Mesendoderm (in vitro differentiated cells): ENCODE data around the gene TEC.

Experiments
- DNase-seq: peaks from one replicate; pipeline ENCODE4 v3.0.0; 2013
- H2AK5ac ChIP-seq: 2 replicates; pipeline ENCODE4 v1.6.1; 2013; ENCODE audit warnings: low read length, inconsistent platforms
- H2BK120ac ChIP-seq: 2 replicates; pipeline ENCODE4 v1.6.1; 2013; ENCODE audit warnings: low read depth, mild to moderate bottlenecking, low read length, moderate library complexity, mixed read lengths
- H2BK15ac ChIP-seq: replicated peaks from 2 replicates; pipeline ENCODE4 v1.6.1; 2013; ENCODE audit warnings: low read depth, mild to moderate bottlenecking, moderate library complexity
- H2BK5ac ChIP-seq: 2 replicates; pipeline ENCODE4 v1.6.1; 2013; ENCODE audit warnings: low read length, inconsistent platforms
- H3K18ac ChIP-seq: 2 replicates; pipeline ENCODE4 v1.6.1; 2013; ENCODE audit warnings: mild to moderate bottlenecking, low read length, mixed read lengths
- H3K23ac ChIP-seq: one replicate; pipeline ENCODE4 v1.6.1; 2013; ENCODE audit warnings: low read length
- H3K27ac ChIP-seq: 2 replicates; pipeline ENCODE4 v1.5.1; 2013; ENCODE audit warnings: low read depth, mild to moderate bottlenecking, inconsistent platforms, low read length, moderate library complexity
- H3K27me3 ChIP-seq: 2 replicates; pipeline ENCODE4 v1.6.1; 2013; ENCODE audit warnings: low read length, control low read depth, mild to moderate bottlenecking, inconsistent platforms; ENCODE audit not compliant: insufficient read depth, poor library complexity
- H3K36me3 ChIP-seq: 2 replicates; pipeline ENCODE4 v1.6.1; 2013; ENCODE audit warnings: low read length, inconsistent platforms; ENCODE audit not compliant: control insufficient read depth, insufficient read depth
- H3K4ac ChIP-seq: one replicate; pipeline ENCODE4 v1.6.1; 2013; ENCODE audit warnings: low read depth, mild to moderate bottlenecking, low read length, moderate library complexity
- H3K4me1 ChIP-seq: 2 replicates; pipeline ENCODE4 v1.6.1; 2013; ENCODE audit warnings: low read depth, low read length, inconsistent platforms; ENCODE audit not compliant: control insufficient read depth
- H3K4me2 ChIP-seq: 2 replicates; pipeline ENCODE4 v1.6.1; 2013; ENCODE audit warnings: low read length
- H3K4me3 ChIP-seq: 2 replicates; pipeline ENCODE4 v1.5.1; 2013; ENCODE audit warnings: mild to moderate bottlenecking, low read length
- H3K56ac ChIP-seq: one replicate; pipeline ENCODE4 v1.6.1; 2013; ENCODE audit warnings: low read length
- H3K79me1 ChIP-seq: 2 replicates; pipeline ENCODE4 v1.6.1; 2013; ENCODE audit warnings: low read length, inconsistent platforms
- H3K79me2 ChIP-seq: 2 replicates; pipeline ENCODE4 v1.6.1; 2013; ENCODE audit warnings: mild to moderate bottlenecking, low read length; ENCODE audit not compliant: control insufficient read depth, insufficient read depth
- H3K9ac ChIP-seq: 2 replicates; pipeline ENCODE4 v1.6.1; 2013; ENCODE audit warnings: low read length, inconsistent platforms
- H4K5ac ChIP-seq: one replicate; pipeline ENCODE4 v1.6.1; 2013; ENCODE audit warnings: low read length
- H4K8ac ChIP-seq: one replicate; pipeline ENCODE4 v1.6.1; 2013; ENCODE audit warnings: low read depth, mild to moderate bottlenecking, control low read depth, low read length, moderate library complexity
- WGBS: extraction: QIAGEN DNeasy Blood & Tissue Kit; methylation state at CpG from one replicate; pipeline ENCODE4 v1.1.7; 2013; ENCODE audit warnings: low lambda C conversion rate, missing lambda C conversion rate; ENCODE audit not compliant: insufficient coverage; ENCODE audit errors: extremely low coverage; 5-methylcytosine and 5-hydroxymethylcytosine counted together

The TEC gene

DNA sequence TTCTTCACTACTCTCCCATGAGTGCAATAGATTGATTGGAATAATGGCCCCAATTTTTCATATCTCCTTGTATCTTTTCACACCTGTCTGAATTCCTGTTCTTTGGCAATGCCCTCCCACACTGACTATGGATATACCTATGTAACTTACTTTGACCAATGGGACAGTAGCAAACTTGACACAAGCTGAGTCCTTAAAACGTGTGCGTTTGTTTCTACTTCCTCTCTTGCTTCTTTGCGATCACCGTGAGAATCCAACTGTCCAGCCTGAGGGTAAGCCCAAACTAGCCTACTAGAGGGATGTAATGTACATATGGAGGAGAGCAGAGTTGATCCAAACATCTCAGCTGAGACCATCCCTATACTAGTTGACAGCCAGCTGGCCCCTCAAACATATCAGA is 19.3 kb downstream of the TEC start:
- Histone ChIP-seq H3K27me3 (no peaks in the 10 kb centered on the region), H3K4me1 (no peaks in the 10 kb centered on the region), H3K27ac (no peak overlapping the region), H2AK5ac (no peak overlapping the region), H3K4me2 (no peak overlapping the region), H2BK5ac (no peak overlapping the region), H3K23ac (no peak overlapping the region), H3K79me1 (no peaks in the 10 kb centered on the region), H3K4ac (no peak overlapping the region), H4K8ac (no peak overlapping the region), H2BK120ac (no peak overlapping the region), H4K5ac (no peak overlapping the region), H2BK15ac (no peak overlapping the region), H3K4me3 (no peak overlapping the region), H3K9ac (no peak overlapping the region), H3K79me2 (no peaks in the 10 kb centered on the region), H3K56ac (no peak overlapping the region), H3K36me3 (no peaks in the 10 kb centered on the region), H3K18ac (no peak overlapping the region)
- DNase-seq: no peak
- no CpG with 5 or more reads among the region's 4 CpGs for WGBS

DNA sequence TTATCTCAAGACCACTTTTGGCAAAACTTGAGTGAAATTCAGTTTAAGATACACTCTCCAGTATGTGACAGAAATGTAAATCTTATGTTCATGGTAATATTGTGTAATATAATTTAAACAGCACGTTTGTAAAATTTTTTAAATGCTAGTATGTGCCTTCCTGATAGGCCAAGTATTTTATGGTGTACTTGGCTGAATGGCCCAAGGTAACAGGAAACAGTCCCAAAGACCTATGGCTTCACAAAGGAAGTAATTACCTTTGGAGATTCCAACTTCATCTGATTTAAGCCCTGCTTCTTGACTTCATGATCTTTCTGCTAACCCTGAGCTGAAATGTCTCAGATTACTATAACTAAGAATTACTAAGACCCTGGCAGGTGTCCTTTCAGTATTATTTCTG is 20.3 kb downstream of the TEC start:
- no peak overlapping the region for H2BK120ac ChIP-seq

DNA sequence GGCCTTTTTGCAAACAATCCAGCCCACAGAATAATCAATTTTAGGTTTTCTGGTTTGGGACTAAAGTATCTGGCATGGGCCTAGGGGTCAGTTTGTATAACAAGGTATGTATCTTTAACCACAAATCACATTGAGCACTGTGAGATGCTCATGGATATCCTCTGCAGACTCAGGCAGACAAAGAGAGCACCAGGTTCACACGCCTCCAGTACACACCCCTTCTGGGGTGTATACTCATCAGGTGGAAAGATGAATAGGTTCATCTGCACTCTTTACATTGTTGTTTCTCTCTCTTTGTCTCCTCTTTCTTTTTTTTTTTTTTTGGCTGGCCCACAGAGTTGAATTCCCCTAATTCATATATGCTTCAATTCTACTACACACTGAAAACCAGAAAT is 21.1 kb downstream of the TEC start:
- Histone ChIP-seq H3K4ac (no peak overlapping the region), H3K23ac (no peak overlapping the region), H2BK15ac (no peak overlapping the region), H3K18ac (no peak overlapping the region), H2BK5ac (no peak overlapping the region), H3K4me2 (no peak overlapping the region), H4K5ac (no peak overlapping the region), H3K56ac (no peak overlapping the region), H3K4me1 (no peaks in the 10 kb centered on the region), H3K79me2 (no peaks in the 10 kb centered on the region), H3K79me1 (no peaks in the 10 kb centered on the region), H3K27ac (no peak overlapping the region), H3K36me3 (no peaks in the 10 kb centered on the region), H4K8ac (no peak overlapping the region), H3K4me3 (no peak overlapping the region), H2AK5ac (no peak overlapping the region), H3K27me3 (no peaks in the 10 kb centered on the region), H2BK120ac (no peak overlapping the region), H3K9ac (no peak overlapping the region)
- DNase-seq: no peak
- no CpG with 5 or more reads among the region's 1 CpG for WGBS

More for the DNA sequence above, 20.3 kb downstream of the TEC start:
- Histone ChIP-seq H3K36me3 (no peaks in the 10 kb centered on the region), H3K56ac (no peak overlapping the region), H3K18ac (no peak overlapping the region), H3K23ac (no peak overlapping the region), H2BK5ac (no peak overlapping the region), H3K27ac (no peak overlapping the region), H2AK5ac (no peak overlapping the region), H3K4me2 (no peak overlapping the region), H4K5ac (no peak overlapping the region), H3K27me3 (no peaks in the 10 kb centered on the region), H4K8ac (no peak overlapping the region), H3K4me3 (no peak overlapping the region), H3K79me2 (no peaks in the 10 kb centered on the region), H3K9ac (no peak overlapping the region), H2BK15ac (no peak overlapping the region), H3K4ac (no peak overlapping the region), H3K4me1 (no peaks in the 10 kb centered on the region), H3K79me1 (no peaks in the 10 kb centered on the region)
- no peak for DNase-seq
- no CpG with 5 or more reads among the region's 1 CpG for WGBS

DNA sequence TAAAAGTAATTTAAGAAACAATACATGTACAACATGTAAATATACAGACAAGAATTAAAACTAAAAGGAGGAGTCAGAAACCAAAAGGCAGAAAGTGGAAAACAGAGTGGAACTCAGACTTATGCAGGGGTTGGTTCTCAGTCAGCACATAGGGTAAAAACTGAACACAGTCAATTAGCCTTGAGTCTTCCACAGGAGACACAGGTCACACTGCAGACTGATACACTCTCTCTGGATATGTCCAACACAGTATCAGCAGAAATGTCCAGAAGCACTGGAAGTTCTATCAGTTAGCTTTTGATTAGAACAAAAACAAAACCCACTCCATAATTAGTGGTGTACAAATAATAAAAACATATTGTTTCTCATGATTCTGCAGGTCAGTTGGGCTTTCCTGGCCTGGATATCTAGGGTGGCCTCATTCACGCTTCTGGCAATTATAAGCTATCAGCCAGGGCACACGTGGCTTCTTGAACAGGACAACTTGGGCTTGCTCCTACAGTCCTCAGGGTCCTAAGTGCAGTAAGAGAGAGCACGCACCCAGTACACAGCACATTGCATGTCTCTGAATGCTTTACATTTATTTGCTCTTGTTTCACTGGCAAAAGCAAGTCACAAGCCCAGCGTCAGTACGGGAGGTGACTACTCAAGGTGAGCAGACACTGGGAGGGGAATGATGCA is 21.6 kb downstream of the TEC start:
- Histone ChIP-seq H3K79me2 (no peaks in the 10 kb centered on the region), H2BK15ac (no peak overlapping the region), H3K18ac (no peak overlapping the region), H4K8ac (no peak overlapping the region), H2AK5ac (no peak overlapping the region), H3K27me3 (no peaks in the 10 kb centered on the region), H3K4me3 (no peak overlapping the region), H3K56ac (no peak overlapping the region), H2BK120ac (no peak overlapping the region), H3K9ac (no peak overlapping the region), H2BK5ac (no peak overlapping the region), H3K79me1 (no peaks in the 10 kb centered on the region), H3K36me3 (no peaks in the 10 kb centered on the region), H3K4ac (no peak overlapping the region), H4K5ac (no peak overlapping the region), H3K27ac (no peak overlapping the region), H3K4me2 (no peak overlapping the region), H3K4me1 (no peaks in the 10 kb centered on the region), H3K23ac (no peak overlapping the region)
- DNase-seq: no peak
- WGBS: no CpG with 5 or more reads among the region's 5 CpGs

DNA sequence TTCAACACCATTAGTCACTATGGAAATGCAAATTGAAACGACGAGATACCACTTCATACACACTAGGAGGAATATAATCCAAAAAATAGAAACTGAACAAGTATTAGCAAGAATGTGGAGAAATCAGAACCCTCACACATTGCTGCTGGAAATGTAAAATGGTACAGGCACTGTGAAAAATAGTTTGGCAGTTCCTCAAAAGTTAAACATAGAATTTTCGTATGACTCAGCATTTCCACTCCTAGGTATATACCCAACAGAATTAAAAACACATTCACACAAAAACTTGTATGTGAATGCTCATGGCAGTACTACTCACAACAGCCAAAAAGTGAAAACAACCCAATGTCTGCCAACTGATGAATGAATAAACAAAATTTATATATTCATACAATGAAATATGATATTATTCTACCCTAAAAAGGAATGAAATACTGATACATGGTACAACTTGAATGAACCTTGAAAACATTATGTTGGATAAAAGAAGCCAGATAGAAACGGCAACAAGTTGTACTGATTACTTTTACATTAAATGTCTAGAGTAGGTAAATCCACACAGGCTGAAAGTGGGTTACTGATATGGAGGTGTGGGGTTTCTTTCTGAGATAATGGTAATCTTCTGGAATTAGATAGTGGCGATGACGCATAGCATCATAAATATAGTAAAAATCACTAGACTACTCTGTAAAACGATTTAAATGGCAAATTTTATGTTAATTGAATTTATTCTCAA is 22.3 kb downstream of the TEC start:
- no peak overlapping the region for H3K18ac ChIP-seq
- H3K4ac ChIP-seq: no peak overlapping the region
- no peaks in the 10 kb centered on the region for H3K4me1 ChIP-seq
- H3K27ac ChIP-seq: no peak overlapping the region
- no CpG with 5 or more reads among the region's 7 CpGs for WGBS
- no peak overlapping the region for H4K5ac ChIP-seq
- H3K56ac ChIP-seq: no peak overlapping the region
- H3K23ac ChIP-seq: no peak overlapping the region
- no peak overlapping the region for H2BK5ac ChIP-seq
- no peak overlapping the region for H3K9ac ChIP-seq
- no peak overlapping the region for H4K8ac ChIP-seq
- H2BK15ac ChIP-seq: no peak overlapping the region
- no peaks in the 10 kb centered on the region for H3K79me1 ChIP-seq
- no peaks in the 10 kb centered on the region for H3K27me3 ChIP-seq
- H3K79me2 ChIP-seq: no peaks in the 10 kb centered on the region
- H3K36me3 ChIP-seq: no peaks in the 10 kb centered on the region
- DNase-seq: no peak
- no peak overlapping the region for H2BK120ac ChIP-seq
- no peak overlapping the region for H2AK5ac ChIP-seq
- H3K4me3 ChIP-seq: no peak overlapping the region
- no peak overlapping the region for H3K4me2 ChIP-seq
